ENCODE data around the gene COPRS.

DNA sequence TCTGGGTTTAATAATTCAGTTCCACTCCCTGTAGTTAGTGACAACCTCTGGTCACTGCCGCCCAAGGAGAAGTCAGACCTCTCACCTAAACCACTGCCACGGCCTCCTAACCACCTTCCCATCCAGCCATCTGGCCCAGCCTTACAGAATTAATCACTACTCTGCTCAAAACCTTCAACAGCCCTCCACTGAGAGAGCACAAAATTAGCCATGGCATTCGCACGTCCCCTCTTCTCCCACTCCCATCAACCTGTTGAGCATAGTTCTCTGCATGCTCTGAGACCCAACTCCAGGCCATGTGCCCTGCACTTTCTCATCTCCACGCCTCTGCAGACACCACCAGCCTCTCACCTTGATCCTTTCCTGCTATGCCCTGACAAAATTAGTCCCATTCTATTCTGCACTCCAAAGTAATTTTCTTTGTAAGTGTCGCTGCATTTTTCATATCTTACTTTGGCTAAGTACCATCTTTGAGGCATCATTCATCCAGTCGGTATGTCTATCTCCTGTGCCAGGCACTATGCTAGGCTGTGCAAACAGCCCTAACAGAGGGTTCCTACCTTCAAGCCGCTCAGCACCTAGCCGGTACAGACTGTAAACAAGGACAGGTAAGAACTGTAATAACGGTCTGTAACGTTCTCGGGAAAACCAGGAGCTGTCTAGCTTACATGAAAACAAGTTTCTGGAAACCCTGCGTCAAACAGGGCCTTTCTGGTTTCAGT is 963 bp downstream of the COPRS start:
- no peak for TF ChIP-seq POLR2A (IDR thresholded peaks at IDR 0.05)
- TF ChIP-seq, protein P1, sequence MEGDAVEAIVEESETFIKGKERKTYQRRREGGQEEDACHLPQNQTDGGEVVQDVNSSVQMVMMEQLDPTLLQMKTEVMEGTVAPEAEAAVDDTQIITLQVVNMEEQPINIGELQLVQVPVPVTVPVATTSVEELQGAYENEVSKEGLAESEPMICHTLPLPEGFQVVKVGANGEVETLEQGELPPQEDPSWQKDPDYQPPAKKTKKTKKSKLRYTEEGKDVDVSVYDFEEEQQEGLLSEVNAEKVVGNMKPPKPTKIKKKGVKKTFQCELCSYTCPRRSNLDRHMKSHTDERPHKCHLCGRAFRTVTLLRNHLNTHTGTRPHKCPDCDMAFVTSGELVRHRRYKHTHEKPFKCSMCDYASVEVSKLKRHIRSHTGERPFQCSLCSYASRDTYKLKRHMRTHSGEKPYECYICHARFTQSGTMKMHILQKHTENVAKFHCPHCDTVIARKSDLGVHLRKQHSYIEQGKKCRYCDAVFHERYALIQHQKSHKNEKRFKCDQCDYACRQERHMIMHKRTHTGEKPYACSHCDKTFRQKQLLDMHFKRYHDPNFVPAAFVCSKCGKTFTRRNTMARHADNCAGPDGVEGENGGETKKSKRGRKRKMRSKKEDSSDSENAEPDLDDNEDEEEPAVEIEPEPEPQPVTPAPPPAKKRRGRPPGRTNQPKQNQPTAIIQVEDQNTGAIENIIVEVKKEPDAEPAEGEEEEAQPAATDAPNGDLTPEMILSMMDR (IDR thresholded peaks at IDR 0.05) = no peak

Measured in body of pancreas (tissue), 4 donors.